ENCODE results near the gene MYL12A.

GRCh38 chr18:3251963-3252277 is 4.3 kb downstream of the MYL12A start:
- TF ChIP-seq, protein P1, sequence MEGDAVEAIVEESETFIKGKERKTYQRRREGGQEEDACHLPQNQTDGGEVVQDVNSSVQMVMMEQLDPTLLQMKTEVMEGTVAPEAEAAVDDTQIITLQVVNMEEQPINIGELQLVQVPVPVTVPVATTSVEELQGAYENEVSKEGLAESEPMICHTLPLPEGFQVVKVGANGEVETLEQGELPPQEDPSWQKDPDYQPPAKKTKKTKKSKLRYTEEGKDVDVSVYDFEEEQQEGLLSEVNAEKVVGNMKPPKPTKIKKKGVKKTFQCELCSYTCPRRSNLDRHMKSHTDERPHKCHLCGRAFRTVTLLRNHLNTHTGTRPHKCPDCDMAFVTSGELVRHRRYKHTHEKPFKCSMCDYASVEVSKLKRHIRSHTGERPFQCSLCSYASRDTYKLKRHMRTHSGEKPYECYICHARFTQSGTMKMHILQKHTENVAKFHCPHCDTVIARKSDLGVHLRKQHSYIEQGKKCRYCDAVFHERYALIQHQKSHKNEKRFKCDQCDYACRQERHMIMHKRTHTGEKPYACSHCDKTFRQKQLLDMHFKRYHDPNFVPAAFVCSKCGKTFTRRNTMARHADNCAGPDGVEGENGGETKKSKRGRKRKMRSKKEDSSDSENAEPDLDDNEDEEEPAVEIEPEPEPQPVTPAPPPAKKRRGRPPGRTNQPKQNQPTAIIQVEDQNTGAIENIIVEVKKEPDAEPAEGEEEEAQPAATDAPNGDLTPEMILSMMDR (IDR thresholded peaks at IDR 0.05) = no peak
- TF ChIP-seq, protein P2, sequence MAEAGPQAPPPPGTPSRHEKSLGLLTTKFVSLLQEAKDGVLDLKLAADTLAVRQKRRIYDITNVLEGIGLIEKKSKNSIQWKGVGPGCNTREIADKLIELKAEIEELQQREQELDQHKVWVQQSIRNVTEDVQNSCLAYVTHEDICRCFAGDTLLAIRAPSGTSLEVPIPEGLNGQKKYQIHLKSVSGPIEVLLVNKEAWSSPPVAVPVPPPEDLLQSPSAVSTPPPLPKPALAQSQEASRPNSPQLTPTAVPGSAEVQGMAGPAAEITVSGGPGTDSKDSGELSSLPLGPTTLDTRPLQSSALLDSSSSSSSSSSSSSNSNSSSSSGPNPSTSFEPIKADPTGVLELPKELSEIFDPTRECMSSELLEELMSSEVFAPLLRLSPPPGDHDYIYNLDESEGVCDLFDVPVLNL (CRISPR knock-in tag; IDR thresholded peaks at IDR 0.05; ENCODE audit: borderline replicate concordance, low read depth) = no peak
- no peak for TF ChIP-seq ATF6 (CRISPR knock-in tag; IDR thresholded peaks at IDR 0.05)
- no peak for TF ChIP-seq JUN (CRISPR knock-in tag; IDR thresholded peaks at IDR 0.05)
- TF ChIP-seq ELF4 (CRISPR knock-in tag; IDR thresholded peaks at IDR 0.05; ENCODE audit: low read depth) = no peak
- no peak for TF ChIP-seq ZNF121 (CRISPR knock-in tag; IDR thresholded peaks at IDR 0.05)
- no peak for TF ChIP-seq FOXP4 (CRISPR knock-in tag; IDR thresholded peaks at IDR 0.05)
- no peak for TF ChIP-seq ZBTB43 (CRISPR knock-in tag; IDR thresholded peaks at IDR 0.05)
- TF ChIP-seq CREB1 (CRISPR knock-in tag; IDR thresholded peaks at IDR 0.05) = no peak
- no peak for TF ChIP-seq SOX15 (CRISPR knock-in tag; IDR thresholded peaks at IDR 0.05)
